ENCODE results near the gene ZNF324. TPM values are rescaled to one million over a fixed set of nuclear protein-coding genes. Genes with fewer than 3 reads are reported as not detected.

ZNF324 gene
- total RNA-seq, 6 donors from 2014 or later: 10.8 to 39.8 (median 18.0) TPM

DNA sequence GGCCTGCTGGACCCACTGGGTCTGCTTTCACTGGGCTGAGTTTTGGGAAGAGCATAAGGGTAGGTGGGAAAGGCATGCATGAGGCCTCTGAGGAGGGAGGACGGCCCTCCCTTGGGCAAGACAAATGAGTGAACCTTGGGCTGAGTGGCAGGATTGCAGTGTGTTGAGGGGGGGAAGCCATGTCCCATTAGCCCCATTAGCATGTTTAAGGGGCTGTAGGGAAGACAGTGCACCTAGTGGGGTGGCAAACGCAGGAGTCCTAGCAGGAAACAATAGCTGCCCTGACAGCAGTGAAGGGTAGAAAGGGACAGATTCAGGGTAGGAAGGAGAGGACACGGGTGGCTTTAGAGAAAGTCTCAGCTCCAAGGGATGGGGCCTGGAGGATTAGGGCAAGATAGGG is 55.8 kb downstream of the ZNF324 start:
- no peak for ATAC-seq (ENCODE audit: low FRiP score in 2 of 2)
- H3K27ac ChIP-seq: no peak overlapping the region
- TF ChIP-seq POLR2A (IDR thresholded peaks at IDR 0.05) (no peak), POLR2AphosphoS5 (IDR thresholded peaks at IDR 0.05) (no peak), EP300 (IDR thresholded peaks at IDR 0.05) (no peak)
- TF ChIP-seq, protein P1, sequence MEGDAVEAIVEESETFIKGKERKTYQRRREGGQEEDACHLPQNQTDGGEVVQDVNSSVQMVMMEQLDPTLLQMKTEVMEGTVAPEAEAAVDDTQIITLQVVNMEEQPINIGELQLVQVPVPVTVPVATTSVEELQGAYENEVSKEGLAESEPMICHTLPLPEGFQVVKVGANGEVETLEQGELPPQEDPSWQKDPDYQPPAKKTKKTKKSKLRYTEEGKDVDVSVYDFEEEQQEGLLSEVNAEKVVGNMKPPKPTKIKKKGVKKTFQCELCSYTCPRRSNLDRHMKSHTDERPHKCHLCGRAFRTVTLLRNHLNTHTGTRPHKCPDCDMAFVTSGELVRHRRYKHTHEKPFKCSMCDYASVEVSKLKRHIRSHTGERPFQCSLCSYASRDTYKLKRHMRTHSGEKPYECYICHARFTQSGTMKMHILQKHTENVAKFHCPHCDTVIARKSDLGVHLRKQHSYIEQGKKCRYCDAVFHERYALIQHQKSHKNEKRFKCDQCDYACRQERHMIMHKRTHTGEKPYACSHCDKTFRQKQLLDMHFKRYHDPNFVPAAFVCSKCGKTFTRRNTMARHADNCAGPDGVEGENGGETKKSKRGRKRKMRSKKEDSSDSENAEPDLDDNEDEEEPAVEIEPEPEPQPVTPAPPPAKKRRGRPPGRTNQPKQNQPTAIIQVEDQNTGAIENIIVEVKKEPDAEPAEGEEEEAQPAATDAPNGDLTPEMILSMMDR (IDR thresholded peaks at IDR 0.05): no peak
- no peaks in the 10 kb centered on the region for H3K27me3 ChIP-seq
- no peak for DNase-seq
- 82 to 84% methylated on average over 3 of the region's 3 CpGs for WGBS, 2 donors
- H3K4me3 ChIP-seq: no peak overlapping the region
- H3K36me3 ChIP-seq: no peaks in the 10 kb centered on the region
- no peaks in the 10 kb centered on the region for H3K9me3 ChIP-seq
- peaks cover 11 to 26% (median 21%) of the 10 kb centered on the region in 4 donors for H3K4me1 ChIP-seq

Small RNAs within 50 kb of the gene (small RNA-seq; reads per million reads assigned to genes)
- gene RN7SL693P: 0 reads per million in 4 donors
- gene RNU6-1337P: 0 reads per million in 4 donors

Other genes with a start within 250 kb of the ZNF324 start
- gene ZNF544, start 238.2 kb upstream of the ZNF324 start, total RNA-seq: 10 to 100 TPM; 12.8 to 36.7 (median 20.8) TPM
- gene ZNF8, start 188.1 kb upstream of the ZNF324 start, total RNA-seq: 10 to 100 TPM in 1 of 6 donors, 1 to 10 TPM in 5; 4.5 to 13.6 (median 7.1) TPM
- 10 to 100 TPM; 24.3 to 50.5 (median 37.0) TPM for gene ERVK3-1, start 161.7 kb upstream of the ZNF324 start, total RNA-seq
- gene ZSCAN22, start 140.1 kb upstream of the ZNF324 start, total RNA-seq: 1 to 10 TPM; 1.8 to 6.3 (median 3.7) TPM
- gene A1BG, start 113.6 kb upstream of the ZNF324 start, total RNA-seq: 10 to 100 TPM in 5 of 6 donors, 1 to 10 TPM in 1; 8.4 to 26.6 (median 16.4) TPM
- 10 to 100 TPM in 1 of 6 donors, 1 to 10 TPM in 5; 1.5 to 15.7 (median 4.0) TPM for gene ZNF497, start 104.3 kb upstream of the ZNF324 start, total RNA-seq
- gene ZNF837, start 86.0 kb upstream of the ZNF324 start, total RNA-seq: 1 to 10 TPM; 1.8 to 9.4 (median 3.7) TPM
- gene RPS5, start 79.8 kb upstream of the ZNF324 start, total RNA-seq: 1,000 to 10,000 TPM in 1 of 6 donors, 100 to 1,000 TPM in 5; 291 to 1,408 (median 829) TPM
- gene RNF225, start 71.4 kb upstream of the ZNF324 start, total RNA-seq: 1 to 10 TPM in 2 of 6 donors, under 1 TPM in 1, not detected in 3; 0.27 to 5.2 (median 2.0) TPM
- 10 to 100 TPM in 4 of 6 donors, 1 to 10 TPM in 2; 7.4 to 31.0 (median 13.1) TPM for gene ZNF584, start 58.4 kb upstream of the ZNF324 start, total RNA-seq
- gene ZNF132, start 26.9 kb upstream of the ZNF324 start, total RNA-seq: 10 to 100 TPM in 1 of 6 donors, 1 to 10 TPM in 5; 3.5 to 18.9 (median 5.0) TPM
- gene ZNF324B, start 15.5 kb upstream of the ZNF324 start, total RNA-seq: 10 to 100 TPM in 3 of 6 donors, 1 to 10 TPM in 3; 6.9 to 18.9 (median 9.8) TPM
- gene ZNF446, start 9.3 kb downstream of the ZNF324 start, total RNA-seq: 10 to 100 TPM; 10.1 to 30.4 (median 14.4) TPM
- gene SLC27A5, start 44.9 kb downstream of the ZNF324 start, total RNA-seq: 10 to 100 TPM in 1 of 6 donors, 1 to 10 TPM in 5; 1.6 to 12.2 (median 6.9) TPM
- 10 to 100 TPM; 11.9 to 19.7 (median 15.0) TPM for gene ZBTB45, start 52.7 kb downstream of the ZNF324 start, total RNA-seq
- gene TRIM28, start 77.0 kb downstream of the ZNF324 start, total RNA-seq: 100 to 1,000 TPM; 197 to 283 (median 213) TPM
- 100 to 1,000 TPM in 5 of 6 donors, 10 to 100 TPM in 1; 75.4 to 162 (median 123) TPM for gene CHMP2A, start 88.0 kb downstream of the ZNF324 start, total RNA-seq
- gene UBE2M, start 91.5 kb downstream of the ZNF324 start, total RNA-seq: 10 to 100 TPM; 33.0 to 53.9 (median 41.6) TPM
- 100 to 1,000 TPM in 1 of 6 donors, 10 to 100 TPM in 5; 34.8 to 162 (median 45.5) TPM for gene MZF1, start 106.3 kb downstream of the ZNF324 start, total RNA-seq

All from upper lobe of left lung (tissue), 6 donors.